NCI-H1048 (cell line): Measurements from ENCODE around the gene RNF112.

Experiments used
- DNase-seq: peaks from one replicate; lab custom pipeline; 2025; lab: John Stamatoyannopoulos, UW

The RNF112 gene

DNA sequence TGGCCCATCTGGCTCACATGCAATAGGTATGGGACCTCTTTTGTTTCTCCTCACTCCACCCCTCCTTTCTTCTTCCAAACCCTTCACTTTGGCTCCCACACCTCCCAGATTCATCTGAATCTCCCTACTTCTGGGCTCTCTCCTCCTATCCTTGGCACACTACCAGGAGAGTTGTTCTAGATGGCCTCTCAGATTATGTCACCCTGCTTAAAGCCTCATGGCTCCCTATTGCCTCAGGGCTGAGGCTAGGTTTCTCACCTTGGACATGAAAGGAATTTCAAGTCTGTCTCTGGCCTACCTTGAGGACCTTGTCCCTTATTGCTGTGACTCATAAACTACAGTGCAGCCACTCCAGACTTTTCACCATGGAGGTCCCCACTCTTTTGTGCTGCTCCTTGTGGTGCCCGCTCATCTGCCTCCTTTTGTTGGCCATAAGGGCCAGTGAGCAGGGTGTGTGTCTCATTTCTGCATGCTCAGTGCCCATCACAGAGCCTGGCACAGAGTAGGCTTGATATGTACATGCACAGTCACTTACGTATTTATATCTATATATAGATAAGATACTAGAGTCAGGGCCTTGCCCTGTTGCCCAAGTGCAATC lies 23.0 kb upstream of the RNF112 start:
- DNase-seq: no peak

DNA sequence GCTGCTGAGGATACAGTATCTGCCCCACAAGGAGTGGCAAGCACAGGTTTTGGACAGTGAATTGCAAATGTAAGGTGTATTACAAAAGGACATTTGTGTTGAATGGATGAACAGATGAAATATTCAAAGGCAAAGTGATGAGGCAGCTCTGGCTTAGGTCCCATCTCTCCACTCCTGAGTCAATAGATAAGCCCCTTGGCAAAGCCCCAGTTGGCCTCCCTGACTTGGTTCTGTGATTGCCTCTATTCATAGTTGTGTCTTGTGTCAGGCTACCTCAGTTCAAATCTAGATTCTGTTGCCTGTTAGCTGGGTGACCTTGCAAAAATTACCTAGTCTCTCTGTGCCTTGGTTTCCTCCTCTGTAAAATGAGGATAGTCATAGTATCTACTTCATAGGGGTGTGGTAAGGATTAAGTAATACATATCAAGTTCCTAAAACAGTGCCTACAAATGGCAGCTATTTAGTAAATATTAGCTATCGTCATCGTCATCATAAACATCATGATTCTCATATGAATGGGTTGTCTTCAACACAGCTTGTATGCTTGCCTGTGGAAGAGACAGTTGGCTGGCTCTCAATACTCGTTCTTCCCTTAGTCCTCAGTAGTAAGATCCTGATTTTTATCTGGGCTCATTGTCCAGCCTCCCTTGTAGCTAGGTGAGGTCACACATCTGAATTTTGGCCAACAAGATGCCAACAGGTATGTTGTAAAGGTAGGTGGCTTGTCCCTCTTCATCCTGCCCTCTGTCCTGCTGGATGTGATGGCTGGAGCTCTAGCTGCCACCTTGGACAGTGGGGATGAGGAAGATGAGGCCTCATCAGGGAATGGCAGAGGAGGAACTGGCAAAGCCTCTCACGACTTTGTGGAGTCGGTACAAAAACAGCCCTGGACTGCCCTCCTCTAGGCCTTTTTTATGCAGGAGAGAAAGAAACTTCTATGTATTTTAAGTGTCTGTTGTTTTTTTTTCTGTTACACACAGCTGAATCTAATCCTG lies 21.9 kb upstream of the RNF112 start:
- DNase-seq: no peak

DNA sequence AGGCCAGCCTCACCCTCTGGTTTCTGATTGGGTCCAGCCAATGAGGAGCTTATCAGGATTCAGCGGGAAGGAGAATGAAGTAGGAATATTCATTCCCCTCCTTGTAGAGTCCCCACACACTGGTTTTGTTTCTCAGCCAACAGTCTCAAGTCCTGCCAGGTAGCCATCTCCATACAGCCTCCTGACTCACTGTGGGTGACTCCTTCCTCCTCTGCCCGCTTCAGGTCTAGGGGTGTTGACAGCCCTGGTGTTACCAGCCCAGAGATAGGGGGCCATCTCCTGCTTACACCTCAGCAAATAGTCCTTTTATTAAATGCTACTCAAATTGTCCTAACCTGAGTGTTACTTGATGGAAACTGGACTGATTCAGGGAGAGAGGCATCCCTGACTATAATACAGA lies 20.1 kb upstream of the RNF112 start:
- DNase-seq: no peak

- DNase-seq: no peak
Observed at GRCh38 chr17:19391432-19391831, 19.6 kb upstream of the RNF112 start.

- DNase-seq: no peak
Observed at GRCh38 chr17:19392303-19392702, 18.7 kb upstream of the RNF112 start.

DNA sequence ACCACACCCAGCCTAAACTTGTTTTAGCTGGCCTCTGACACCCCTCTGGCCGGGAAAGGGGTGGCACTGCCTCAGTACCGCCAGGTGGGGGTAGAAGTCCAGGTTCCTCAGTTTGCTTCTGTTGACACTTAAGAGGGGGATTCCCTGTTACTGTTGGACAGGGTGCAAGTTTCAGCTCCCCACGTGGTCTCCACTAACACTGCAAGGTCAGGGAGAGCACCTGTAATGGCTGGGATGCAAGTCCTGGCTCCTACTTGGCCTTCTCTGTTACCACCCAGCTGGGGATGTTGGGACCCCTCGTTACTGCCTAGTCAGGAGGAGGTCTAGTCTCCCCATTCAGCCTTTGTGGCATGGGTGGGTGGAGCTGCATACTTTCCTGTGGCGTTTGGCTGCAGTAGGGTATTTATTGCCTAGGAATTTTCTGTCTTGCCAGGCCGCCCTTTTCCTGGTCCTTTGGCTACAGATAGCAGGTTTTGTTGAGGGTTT lies 13.4 kb upstream of the RNF112 start:
- DNase-seq: no peak

DNA sequence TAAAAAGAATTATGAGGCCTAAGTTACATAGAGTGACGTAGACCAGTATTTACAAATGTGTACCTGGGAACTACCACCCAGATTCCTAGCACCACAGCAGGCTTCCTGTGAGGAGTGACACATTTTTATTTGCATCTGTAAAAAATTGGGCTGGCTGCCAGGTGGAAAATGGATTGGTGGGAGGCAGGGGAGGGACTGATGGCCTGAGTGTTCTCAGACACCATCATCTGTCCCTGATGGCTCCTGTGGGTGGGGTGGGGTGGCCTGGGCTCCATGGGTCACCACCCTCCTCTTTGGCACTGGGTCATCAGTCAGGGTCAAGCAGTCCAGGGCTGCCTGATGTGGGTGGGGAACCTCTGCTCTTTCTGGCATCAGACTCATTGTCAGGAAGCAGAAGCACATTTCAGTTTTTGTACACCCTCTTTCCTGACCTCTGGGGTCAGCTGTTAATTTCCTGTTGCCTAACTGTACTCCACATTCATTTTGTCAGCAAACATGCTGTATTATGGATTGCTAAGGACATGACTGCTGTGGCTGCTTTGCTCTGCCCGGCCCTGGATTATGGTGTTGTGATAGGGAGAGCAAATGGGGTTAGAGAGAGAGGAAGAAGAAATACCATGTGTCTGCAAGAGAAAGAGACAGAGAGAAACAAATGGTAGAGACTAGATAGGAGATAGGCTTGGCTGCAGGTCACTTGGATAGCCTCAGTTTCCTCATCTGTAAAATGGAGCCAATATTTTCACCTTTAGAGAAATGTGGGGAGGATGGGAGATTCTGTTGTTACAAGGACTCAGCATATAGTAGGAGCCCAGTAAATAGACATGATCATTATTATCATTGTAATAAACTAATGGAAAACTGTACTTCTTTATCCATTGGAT lies 12.5 kb upstream of the RNF112 start:
- no peak for DNase-seq

GRCh38 chr17:19399750-19400450 lies 11.1 kb upstream of the RNF112 start:
- no peak for DNase-seq

GRCh38 chr17:19401321-19402010 lies 9.6 kb upstream of the RNF112 start:
- no peak for DNase-seq

- no peak for DNase-seq
Observed at GRCh38 chr17:19402171-19402570, 8.9 kb upstream of the RNF112 start.

GRCh38 chr17:19403021-19403420 lies 8.0 kb upstream of the RNF112 start:
- DNase-seq: no peak

DNA sequence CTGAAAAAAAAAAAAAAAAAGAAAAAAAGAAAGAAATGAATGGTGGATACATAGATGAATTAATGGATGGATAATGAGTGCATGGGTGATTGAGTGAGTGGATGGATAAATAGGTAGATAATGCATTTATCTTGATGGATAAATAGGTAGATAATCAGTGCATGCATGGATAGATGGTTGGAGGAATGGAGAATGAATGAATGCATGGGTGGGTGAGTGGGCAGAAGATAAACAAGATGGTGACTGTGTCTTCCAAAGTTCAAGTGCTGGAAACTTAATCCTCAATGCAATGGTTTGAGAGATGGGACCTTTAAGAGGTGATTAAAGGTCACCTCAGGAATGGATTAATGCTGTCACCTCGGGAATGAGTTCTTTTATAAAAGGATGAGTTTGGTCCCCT lies 6.8 kb upstream of the RNF112 start:
- no peak for DNase-seq

DNA sequence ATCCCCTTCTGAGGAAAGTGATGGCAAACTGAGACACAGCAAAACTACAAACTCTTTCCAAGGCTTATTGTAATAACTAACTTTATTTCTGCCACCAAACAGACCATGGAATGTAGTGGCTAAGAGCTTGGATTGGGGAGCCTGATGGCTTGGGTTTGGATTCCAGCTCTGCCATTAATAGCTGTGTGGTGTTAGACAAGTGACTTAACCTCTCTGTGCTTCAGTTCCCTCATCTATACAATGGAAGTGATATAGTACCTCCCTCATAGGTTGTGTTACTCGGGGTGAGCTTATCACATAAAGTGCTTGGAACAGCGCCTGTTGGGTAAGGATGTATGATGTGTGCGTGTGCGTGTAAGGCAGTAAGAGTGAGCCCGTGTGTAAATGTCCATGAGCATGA lies 5.9 kb upstream of the RNF112 start:
- no peak for DNase-seq

DNA sequence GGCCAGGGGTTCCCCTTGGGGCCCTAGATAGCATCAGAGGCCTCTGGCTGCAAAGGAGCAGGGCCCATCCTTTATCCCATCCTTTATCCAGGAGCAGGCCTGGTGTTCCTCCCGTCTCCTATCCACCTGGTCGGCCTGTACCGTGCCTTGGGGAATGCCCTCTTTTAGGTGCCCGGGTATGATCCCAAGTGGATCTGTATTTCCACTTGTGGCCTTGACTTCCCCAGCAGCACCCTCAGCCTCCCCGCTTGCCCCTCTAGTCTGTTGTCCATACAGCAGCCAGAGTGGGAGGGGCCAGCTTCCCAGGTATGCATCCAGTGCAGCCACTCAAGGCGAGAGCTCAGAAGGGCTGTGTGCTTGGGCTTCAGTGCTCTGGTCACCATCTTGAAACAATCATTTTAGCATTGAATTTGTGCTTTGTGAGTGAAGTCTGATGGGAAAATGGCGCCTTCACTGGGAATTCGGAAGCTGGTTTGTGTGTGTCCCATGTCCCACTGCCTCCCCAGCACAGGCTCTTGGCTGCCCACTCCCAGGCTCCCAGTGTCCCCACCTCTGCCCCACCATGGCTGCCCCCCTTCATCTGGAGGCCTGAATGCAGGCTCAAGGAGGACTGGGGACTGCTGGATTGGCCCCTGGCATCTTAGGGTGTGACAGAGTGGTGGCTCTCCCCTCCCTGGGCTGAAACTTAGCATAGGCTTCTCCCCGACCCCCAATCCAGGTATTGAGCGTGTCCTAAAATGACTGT lies 3.3 kb upstream of the RNF112 start:
- DNase-seq: no peak

DNA sequence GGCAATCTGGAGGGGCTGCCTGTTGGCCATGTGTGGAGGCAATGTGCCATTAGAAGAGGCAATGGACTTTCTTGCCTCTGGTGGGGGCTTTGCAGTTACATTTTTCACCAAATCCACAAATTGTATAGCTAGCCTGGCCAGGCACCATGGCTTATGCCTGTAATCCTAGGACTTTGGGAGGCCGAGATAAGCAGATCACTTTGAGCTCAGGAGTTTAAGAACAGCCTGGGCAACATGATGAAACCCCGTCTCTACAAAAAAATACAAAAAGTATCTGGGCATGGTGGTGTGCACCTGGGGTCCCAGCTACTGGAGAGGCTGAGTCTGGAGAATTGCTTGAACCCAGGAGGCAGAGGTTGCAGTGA lies 2.7 kb upstream of the RNF112 start:
- no peak for DNase-seq

DNA sequence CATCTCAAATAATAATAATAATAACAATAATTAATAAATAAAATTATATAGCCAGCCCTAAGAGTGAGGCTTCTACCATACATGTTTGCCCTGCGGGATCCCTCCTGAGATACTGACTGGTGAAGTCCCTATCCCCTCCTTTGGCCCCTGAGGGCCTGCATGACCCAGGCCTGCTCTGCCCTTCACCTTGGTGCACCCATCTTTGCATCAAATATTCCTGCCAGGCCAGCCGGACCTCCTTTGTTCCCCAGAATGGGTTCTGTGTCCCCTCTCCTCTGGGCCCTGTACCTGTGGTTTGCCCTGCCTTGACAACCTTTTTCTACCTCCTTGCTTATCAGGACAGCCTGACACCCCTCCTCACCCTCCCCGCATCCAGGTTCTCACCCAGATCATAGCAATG lies 2.0 kb upstream of the RNF112 start:
- no peak for DNase-seq

DNA sequence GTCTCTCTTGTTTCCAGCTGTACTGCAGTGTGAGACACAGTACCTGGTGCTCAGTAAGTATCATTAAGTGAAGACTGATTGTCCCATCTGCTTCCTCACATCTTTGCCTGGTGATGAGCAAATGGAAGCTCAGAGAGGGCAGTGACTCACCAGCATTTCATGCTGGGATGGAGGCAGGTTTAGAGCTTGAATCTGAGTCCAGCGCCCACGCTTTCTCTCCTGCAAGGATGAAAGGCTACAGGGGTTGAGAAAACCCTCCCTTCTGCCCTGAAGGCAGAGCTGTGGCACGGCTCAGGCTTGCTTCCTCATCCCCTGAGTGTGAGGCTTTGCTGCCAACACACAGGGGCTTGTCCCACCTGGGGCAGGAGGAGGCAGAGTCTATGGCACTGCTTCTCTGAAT lies 1.5 kb upstream of the RNF112 start:
- no peak for DNase-seq

DNA sequence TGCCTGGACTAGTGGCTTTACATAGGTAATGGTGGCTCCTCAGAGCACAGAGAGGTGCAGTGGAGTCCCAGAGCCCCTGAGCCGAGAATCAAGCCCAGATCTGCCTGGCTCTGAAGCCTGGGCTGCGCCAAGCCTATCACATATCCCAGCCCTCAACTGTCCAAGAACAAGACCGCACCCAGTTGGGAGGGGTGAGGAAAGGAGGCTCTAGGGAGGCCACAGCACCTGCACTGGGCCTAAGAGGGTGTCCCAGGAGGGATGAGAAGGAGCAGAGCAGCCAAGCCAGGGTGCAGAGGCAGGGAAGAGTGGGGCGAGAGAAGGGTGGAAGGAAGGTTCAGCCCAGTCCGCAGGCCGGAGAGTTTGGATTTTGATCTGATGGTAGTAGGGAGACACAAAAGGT lies 941 bp upstream of the RNF112 start:
- DNase-seq: no peak

GRCh38 chr17:19411631-19412030 lies 599 bp downstream of the RNF112 start:
- DNase-seq: no peak

GRCh38 chr17:19412510-19412909 lies 1.5 kb downstream of the RNF112 start:
- DNase-seq: no peak
